ENCODE results near the gene GCNA. TPM values are rescaled to one million over a fixed set of nuclear protein-coding genes. Genes with fewer than 3 reads are reported as not detected.

GCNA gene
- total RNA-seq, 1 donor from 2014 or later: 3.1 TPM

- DNase-seq (ENCODE audit: low read depth): no peak
Observed at GRCh38 chrX:71612256-71612655, 34.0 kb downstream of the GCNA start.

- DNase-seq (ENCODE audit: low read depth): no peak
Observed at GRCh38 chrX:71615056-71615455, 36.8 kb downstream of the GCNA start.

- DNase-seq (ENCODE audit: low read depth): no peak
Observed at GRCh38 chrX:71615954-71616353, 37.7 kb downstream of the GCNA start.

GRCh38 chrX:71616672-71617529, 38.7 kb downstream of the GCNA start:
- no peak for DNase-seq (ENCODE audit: low read depth)

GRCh38 chrX:71617742-71618141, 39.5 kb downstream of the GCNA start:
- DNase-seq (ENCODE audit: low read depth): no peak

GRCh38 chrX:71618303-71618721, 40.1 kb downstream of the GCNA start, which contains the start of gene CXCR3:
TSS of gene CXCR3 (minus strand) at chrX:71618511. CDS start at chrX:71618449, 62 bp downstream.
- peak; percentile 65 for DNase-seq (ENCODE audit: low read depth)

- DNase-seq (ENCODE audit: low read depth): no peak
Observed at GRCh38 chrX:71618787-71619186, 40.5 kb downstream of the GCNA start.

GRCh38 chrX:71619193-71619592, 41.0 kb downstream of the GCNA start:
- DNase-seq (ENCODE audit: low read depth): no peak

GRCh38 chrX:71619986-71620385, 41.7 kb downstream of the GCNA start:
- DNase-seq (ENCODE audit: low read depth): no peak

GRCh38 chrX:71621603-71622002, 43.4 kb downstream of the GCNA start:
- DNase-seq (ENCODE audit: low read depth): no peak

GRCh38 chrX:71622032-71622575, 43.9 kb downstream of the GCNA start:
- peak; percentile 87 for DNase-seq (ENCODE audit: low read depth)

- DNase-seq (ENCODE audit: low read depth): peak; percentile 61
Observed at GRCh38 chrX:71622576-71623450, 44.6 kb downstream of the GCNA start.

- no peak for DNase-seq (ENCODE audit: low read depth)
Observed at GRCh38 chrX:71623714-71624113, 45.5 kb downstream of the GCNA start.

- no peak for DNase-seq (ENCODE audit: low read depth)
Observed at GRCh38 chrX:71625471-71625870, 47.2 kb downstream of the GCNA start.

- no peak for DNase-seq (ENCODE audit: low read depth)
Observed at GRCh38 chrX:71626576-71626975, 48.3 kb downstream of the GCNA start.

GRCh38 chrX:71627588-71628404, 49.6 kb downstream of the GCNA start:
- DNase-seq (ENCODE audit: low read depth): no peak

GRCh38 chrX:71629467-71629866, 51.2 kb downstream of the GCNA start:
- no peak for DNase-seq (ENCODE audit: low read depth)

- no peak for DNase-seq (ENCODE audit: low read depth)
Observed at GRCh38 chrX:71632923-71633657, 54.9 kb downstream of the GCNA start.

GRCh38 chrX:71634366-71634765, 56.1 kb downstream of the GCNA start:
- peak; percentile 86 for DNase-seq (ENCODE audit: low read depth)
